HG03039 (cell line): ENCODE results near the gene CSH1.
"Not testable (repeated sequence)": the region's sequence is repeated elsewhere in the genome, so short reads cannot be mapped to it uniquely, and the experiment has no call there.

ENCODE experiments used
- ATAC-seq: cut with Tn5 transposase; IDR thresholded peaks from one replicate; pipeline ENCODE4 v1.9.1; 2021; ENCODE audit warnings: mild to moderate bottlenecking, moderate library complexity; ENCODE audit not compliant: unreplicated experiment

Gene CSH1

DNA sequence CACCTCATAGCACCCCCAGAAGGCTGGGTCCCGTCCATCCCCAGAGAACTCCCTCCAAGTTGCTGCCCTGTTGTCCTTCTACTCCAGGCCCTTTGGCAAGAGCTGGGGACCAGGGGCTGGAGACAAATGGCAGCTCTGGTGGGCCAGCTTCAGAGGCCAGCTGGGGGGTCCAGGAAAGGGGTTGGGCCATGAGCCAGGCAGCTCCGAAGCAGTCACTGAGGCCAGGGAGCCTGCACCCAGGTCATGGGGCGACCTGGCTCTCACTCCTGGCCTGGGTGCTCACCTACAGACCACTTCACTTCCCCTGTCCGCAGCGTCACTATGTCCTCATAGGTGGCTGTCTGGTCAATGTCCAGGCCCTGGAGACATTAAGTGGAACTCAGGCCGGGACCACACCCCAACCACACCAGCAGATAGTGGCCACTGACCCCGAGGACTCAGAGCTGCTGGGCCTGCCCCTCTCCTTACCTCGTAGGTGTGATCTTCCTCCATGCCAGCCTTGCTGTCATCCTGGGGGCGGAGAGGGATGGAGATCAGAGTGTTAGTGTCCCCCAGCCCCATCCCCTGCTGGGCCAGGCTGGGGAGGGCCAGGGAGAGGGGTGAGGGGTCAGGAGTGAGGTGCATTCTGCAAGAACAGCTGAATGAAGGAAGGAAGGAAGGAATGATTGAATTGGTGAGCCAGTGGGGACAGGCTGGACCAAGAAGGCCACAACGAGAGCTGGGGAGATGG is 32.8 kb upstream of the CSH1 start:
- no peak for ATAC-seq

DNA sequence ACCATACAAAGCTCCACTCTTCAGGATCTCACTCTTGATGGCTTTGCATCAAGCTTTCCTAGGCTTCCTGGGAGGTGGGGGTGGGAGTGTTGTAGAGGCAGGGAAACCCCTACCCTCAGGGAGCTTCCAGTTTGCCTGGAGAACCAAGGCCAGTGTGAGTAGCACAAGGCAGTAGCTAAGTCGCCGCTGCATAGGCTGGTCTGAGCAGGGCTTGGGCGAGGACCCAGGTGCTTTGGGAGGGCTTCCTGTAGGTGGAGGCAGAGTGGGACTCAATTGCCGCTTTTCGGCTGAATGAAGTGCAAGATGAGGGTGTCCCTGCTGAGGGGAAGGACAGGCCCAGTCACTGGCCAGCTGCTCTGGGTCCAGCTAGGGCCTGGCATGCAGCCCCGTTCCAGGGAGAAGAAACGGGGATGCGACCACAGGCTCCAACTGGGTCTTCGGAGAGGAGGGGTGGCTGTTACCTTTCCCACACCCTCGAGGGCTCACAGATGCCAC is 31.8 kb upstream of the CSH1 start:
- ATAC-seq = no peak

DNA sequence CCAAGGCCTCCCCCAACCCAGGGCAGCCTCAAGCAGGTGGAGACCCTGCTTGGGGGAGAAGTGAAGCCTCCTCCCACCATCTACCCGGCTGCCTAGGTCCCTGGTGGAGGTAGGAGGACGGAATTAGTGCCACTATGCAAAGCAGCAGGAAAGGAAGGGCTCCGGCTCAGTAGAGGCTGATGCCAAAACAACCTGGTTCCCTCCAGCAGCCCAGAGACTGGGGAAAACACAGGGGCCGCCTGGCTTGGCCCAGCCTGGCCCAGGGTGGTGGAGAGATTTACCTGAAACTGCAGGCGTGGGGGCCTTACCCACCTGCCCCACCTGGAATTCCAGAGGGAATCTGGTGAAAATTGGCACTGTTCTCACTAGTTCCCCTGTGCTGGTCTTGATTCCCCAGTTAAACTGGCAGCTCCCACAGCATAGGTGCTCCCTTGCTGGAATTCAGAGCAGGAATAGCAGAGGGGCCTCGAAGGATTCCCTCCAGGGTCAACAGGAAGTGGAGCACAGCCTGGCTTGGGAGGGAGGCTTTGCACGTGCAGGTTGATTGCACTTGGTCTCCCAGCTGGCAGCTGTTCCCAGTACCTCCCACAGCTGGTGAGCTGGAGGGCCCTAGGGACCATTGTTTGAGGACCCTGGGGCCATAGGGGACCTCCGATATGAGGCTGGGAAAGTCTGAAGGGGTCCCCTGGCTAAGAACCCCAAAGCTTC is 31.2 kb upstream of the CSH1 start:
- no peak for ATAC-seq

GRCh38 chr17:63926164-63926563 is 29.8 kb upstream of the CSH1 start:
- no peak for ATAC-seq

DNA sequence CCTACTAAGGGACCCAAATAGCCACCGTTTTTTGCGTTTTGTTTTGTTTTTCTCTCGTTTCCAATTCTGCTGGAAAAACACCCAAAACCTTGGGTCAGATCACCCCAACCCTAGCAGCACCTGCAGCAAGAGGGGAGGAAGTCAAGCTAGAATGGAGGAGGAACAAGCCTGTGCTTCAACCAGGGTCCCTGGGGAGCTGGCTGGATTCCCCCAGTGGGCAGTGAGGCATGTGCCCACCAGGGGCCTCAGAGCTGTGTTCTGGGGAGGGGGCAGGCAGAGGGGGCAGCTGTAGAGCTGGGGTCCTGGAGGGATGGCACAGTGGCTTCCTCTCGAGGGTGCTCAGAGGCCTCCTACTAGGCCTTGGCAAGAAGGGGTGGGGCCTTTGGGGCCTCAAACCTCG is 29.2 kb upstream of the CSH1 start:
- ATAC-seq = no peak

DNA sequence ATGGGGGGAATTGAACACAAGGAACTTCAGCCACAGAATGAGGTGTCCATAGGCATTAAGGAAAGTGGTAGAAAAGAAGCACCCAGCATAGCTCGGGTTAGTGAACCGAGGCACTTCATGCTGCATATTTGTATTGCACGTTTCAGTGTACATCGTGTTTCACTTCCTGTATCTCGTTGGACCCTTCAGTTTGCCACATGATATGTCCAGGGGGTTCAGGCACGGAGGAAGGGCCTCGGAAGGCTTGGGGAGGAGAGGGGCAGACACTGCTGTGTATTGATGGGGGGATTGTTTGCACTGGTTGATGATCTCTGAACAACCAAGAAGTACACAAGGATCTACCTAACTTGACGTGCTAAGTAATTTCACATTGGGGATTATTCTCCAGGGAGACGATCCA is 26.0 kb upstream of the CSH1 start:
- not testable (repeated sequence) for ATAC-seq

DNA sequence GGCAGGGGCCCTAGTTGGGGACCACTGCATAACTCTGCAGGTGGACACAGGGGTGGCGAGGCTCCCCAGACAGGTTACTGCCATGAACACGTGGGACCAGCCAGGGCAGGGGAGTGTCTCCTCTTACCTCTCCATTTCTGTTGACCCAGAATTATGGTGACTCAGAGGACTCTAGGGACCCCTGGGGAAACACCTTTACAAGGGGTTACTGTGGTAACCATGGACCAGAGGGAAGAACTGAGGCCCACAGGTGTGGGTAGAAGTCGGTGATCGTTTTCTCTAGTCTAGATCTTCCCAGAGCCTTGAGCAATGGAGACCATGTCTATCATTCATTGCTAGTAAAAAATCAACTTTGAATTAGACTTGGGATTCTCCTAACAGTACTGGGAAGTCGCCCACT is 24.4 kb upstream of the CSH1 start:
- not testable (repeated sequence) for ATAC-seq

DNA sequence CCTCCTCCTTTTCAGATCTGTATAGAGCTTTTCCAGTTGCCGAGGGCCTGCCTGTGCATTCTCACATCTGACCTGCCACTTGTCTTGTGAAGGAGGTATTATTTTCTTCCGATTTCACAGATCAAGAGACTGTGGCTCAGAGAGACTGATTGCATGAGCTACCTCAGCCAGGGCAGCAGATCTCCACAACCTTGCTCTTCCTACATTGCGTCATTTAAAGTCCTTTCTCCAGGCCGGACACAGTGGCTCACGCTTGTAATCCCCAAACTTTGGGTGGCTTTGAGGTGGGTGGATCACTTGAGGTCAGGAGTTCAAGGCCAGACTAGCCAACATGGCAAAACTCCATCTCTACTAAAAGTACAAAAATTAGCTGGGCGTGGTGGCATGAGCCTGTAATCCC is 23.7 kb upstream of the CSH1 start:
- not testable (repeated sequence) for ATAC-seq

DNA sequence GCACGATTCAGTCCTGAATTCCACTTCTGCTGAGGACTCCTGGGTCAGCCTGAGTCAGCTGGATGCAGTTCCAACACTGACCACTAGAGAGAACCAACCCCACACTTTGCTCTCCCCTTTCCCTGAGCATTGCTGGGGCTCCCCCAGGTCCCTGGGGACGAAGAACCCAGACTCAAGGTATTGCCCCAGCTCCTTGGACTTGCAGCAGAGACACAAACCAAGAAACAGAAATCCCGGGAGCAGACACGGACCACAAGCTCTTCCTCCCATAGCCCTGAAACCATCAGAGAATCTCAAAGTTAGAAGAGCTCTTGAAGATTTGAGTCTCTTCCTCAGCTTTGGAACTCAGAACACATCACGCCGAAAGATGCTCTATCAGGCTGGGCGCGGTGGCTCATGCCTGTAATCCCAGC is 22.9 kb upstream of the CSH1 start:
- ATAC-seq = peak; percentile 66

DNA sequence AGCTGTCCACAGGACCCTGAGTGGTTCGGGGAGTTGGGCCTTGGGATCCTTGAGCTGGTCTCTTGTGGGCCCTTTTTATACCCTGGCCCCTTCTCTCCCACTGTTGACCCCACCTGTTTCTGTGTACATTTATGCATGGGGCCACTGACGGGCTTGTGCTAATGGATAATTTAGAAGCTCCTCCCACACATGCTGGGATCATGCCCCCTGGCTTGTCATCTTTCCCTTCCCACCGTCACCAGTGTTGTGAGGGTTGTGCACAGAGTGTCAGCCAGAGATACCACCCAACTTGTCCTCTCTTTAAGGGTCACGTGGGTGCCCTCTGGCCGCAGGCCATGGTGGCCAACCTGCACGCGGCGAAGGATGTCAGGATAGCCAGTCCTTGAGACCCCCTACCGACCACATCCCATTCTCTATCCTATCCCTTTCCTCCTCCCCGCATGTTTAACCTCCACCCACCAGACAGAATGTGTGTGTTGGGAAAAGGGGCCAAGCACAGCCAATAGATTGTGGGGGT is 22.5 kb upstream of the CSH1 start, which contains the start of gene GH1:
Gene GH1, minus strand, starts transcription at position 51 of the 517 bp plus-strand sequence. CDS start 63 bp downstream, outside the sequence.
- ATAC-seq = not testable (repeated sequence)

- no peak for ATAC-seq
These were observed 21.9 kb upstream of the CSH1 start for GRCh38 chr17:63918305-63918704.

- no peak for ATAC-seq
These were observed 21.3 kb upstream of the CSH1 start for GRCh38 chr17:63917646-63918045.

DNA sequence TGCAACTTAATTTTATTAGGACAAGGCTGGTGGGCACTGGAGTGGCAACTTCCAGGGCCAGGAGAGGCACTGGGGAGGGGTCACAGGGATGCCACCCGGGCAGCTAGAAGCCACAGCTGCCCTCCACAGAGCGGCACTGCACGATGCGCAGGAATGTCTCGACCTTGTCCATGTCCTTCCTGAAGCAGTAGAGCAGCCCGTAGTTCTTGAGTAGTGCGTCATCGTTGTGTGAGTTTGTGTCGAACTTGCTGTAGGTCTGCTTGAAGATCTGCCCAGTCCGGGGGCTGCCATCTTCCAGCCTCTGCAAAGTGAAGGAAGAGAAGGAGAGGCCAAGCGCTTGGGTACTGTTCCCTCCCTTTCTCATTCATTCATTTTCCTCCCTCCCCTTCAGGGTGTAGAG is 20.8 kb upstream of the CSH1 start:
- ATAC-seq = not testable (repeated sequence)

- ATAC-seq = no peak
These were observed 20.3 kb upstream of the CSH1 start for GRCh38 chr17:63916566-63917185.

DNA sequence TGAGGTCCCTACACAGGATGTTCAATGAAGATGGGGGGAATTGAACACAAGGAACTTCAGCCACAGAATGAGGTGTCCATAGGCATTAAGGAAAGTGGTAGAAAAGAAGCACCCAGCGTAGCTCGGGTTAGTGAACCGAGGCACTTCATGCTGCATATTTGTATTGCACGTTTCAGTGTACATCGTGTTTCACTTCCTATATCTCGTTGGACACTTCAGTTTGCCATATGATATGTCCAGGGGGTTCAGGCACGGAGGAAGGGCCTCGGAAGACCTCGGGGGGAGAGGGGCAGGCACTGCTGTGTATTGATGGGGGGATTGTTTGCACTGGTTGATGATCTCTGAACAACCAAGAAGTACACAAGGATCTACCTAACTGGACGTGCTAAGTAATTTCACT is 19.4 kb upstream of the CSH1 start:
- ATAC-seq = not testable (repeated sequence)

DNA sequence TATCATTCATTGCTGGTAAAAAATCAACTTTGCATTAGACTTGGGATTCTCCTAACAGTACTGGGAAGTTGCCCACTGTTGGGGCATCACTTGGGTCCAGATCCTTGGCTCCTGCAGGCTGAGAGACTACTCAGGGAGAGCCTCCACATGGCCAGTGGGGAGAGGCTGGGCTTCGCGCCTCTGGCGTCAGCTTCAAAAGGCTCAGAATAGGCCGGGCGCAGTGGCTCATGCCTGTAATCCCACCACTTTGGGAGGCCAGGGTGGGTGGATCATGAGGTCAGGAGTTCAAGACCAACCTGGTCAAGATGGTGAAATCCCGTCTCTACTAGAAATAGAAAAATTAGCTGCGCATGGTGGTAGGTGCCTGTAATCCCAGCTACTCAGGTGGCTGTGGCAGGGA is 18.1 kb upstream of the CSH1 start:
- no peak for ATAC-seq

- ATAC-seq = no peak
These were observed 15.3 kb upstream of the CSH1 start for GRCh38 chr17:63911657-63912100.

DNA sequence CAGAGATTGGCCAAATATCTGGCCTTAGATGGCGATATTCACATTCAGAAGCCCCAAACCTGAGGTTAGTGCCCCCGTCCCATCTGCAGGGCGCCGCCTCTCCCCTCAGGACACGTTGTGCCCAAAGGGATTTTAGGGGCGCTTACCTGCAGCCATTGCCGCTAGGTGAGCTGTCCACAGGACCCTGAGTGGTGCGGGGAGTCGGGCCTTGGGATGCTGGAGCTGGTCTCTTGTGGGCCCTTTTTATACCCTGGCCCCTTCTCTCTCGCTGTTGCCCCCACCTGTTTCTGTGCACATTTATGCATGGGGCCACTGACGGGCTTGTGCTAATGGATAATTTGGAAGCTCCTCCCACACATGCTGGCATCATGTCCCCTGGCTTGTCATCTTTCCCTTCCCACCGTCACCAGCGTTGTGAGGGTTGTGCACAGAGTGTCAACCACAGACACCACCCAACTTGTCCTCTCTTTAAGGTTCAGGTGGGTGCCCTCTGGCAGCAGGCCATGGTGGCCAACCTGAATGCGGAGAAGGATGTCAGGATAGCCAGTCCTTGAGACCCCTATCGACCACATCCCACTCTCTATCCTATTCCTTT is 14.8 kb upstream of the CSH1 start, which contains the start of gene CSHL1:
Gene CSHL1, minus strand, starts transcription at position 218 of the 595 bp plus-strand sequence. Its CDS starts 62 bp downstream, at position 156.
- ATAC-seq = no peak

GRCh38 chr17:63910096-63910495 is 13.7 kb upstream of the CSH1 start:
- no peak for ATAC-seq

DNA sequence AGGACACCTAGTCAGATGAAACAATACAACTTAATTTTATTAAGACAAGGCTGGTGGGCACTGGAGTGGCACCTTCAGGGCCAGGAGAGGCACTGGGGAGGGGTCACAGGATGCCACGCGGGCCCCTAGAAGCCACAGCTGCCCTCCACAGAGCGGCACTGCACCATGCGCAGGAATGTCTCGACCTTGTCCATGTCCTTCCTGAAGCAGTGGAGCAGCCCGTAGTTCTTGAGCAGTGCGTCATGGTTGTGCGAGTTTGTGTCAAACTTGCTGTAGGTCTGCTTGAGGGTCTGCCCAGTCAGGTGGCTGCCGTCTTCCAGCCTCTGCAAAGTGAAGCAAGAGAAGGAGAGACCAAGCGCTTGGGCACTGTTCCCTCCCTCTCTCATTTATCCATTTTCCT is 13.2 kb upstream of the CSH1 start:
- not testable (repeated sequence) for ATAC-seq
